GM20000 (cell line): ENCODE results near the gene PLA2G6.
"Not testable (repeated sequence)": the region's sequence is repeated elsewhere in the genome, so short reads cannot be mapped to it uniquely, and the experiment has no call there.

Experiments
- DNase-seq: peaks from one replicate; pipeline ENCODE4 v3.0.0; 2012; ENCODE audit warnings: low spot score
- TF ChIP-seq, protein P1 (sequence below): IDR thresholded peaks from 2 replicates; pipeline ENCODE4 v1.5.1; 2012; ENCODE audit warnings: mild to moderate bottlenecking, control low read depth; ENCODE audit errors: extremely low read depth, missing control alignments

PLA2G6 gene

GRCh38 chr22:38126928-38127668, 54.5 kb downstream of the PLA2G6 start:
- DNase-seq: no peak
- TF ChIP-seq, protein P1, sequence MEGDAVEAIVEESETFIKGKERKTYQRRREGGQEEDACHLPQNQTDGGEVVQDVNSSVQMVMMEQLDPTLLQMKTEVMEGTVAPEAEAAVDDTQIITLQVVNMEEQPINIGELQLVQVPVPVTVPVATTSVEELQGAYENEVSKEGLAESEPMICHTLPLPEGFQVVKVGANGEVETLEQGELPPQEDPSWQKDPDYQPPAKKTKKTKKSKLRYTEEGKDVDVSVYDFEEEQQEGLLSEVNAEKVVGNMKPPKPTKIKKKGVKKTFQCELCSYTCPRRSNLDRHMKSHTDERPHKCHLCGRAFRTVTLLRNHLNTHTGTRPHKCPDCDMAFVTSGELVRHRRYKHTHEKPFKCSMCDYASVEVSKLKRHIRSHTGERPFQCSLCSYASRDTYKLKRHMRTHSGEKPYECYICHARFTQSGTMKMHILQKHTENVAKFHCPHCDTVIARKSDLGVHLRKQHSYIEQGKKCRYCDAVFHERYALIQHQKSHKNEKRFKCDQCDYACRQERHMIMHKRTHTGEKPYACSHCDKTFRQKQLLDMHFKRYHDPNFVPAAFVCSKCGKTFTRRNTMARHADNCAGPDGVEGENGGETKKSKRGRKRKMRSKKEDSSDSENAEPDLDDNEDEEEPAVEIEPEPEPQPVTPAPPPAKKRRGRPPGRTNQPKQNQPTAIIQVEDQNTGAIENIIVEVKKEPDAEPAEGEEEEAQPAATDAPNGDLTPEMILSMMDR: no peak

- TF ChIP-seq, protein P1: no peak
- no peak for DNase-seq
Measured at GRCh38 chr22:38125751-38126201, 55.9 kb downstream of the PLA2G6 start.

DNA sequence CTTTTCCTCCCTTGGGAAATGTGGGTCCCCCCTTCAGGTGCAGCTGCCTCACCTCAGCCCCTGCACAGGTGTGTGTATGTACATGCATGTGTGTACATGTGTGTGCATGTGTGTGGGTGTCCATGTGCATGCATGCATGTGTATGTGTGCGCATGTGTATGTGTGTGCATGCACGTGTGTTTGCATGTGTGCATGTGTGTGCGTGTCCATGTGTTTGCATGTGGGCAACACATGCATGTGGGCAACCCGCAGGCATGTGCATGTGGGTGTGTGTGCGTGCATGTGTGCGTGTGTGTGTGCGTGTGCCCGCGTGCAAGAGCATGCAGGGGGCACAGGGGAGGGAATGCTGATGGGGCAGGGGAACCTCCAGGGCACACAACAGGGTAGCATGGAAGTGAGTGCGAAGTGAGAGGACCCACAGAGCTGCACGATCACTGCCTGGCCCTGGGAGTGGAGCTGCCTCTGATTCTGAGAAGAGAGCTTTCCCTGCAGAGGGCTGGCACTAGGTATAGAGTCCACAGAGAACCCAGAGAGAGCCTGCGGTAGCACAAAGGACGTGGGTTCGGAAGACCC, 56.5 kb downstream of the PLA2G6 start:
- TF ChIP-seq, protein P1: no peak
- no peak for DNase-seq

- DNase-seq: no peak
- TF ChIP-seq, protein P1: no peak
Measured at GRCh38 chr22:38124236-38124974, 57.2 kb downstream of the PLA2G6 start.

DNA sequence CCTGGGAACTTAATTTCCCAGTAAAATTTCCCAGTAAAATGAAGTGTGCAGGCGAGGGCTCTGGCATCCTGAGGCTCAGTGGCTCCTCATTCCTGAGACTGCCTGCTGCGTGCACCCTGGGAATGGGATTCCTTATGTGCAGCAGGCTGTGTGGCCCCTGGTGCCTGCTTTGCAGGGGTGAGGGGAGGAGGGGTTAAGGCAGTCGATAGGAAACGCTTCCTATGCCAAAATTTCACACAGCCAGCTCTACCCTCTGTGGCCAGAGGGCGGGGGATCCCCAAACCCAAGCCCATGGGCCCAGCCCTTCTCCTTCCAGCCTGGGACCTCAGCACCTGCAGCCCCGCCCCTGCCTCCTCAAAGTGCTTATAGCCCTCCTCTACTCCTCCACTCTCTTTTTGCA, 59.0 kb downstream of the PLA2G6 start:
- TF ChIP-seq, protein P1: no peak
- no peak for DNase-seq

- TF ChIP-seq, protein P1: no peak
- DNase-seq: no peak
Measured at GRCh38 chr22:38120359-38121110, 61.1 kb downstream of the PLA2G6 start.

GRCh38 chr22:38118747-38119146, 62.9 kb downstream of the PLA2G6 start:
- not testable (repeated sequence) for DNase-seq
